Measurements from ENCODE around the gene RNF212.

DNA sequence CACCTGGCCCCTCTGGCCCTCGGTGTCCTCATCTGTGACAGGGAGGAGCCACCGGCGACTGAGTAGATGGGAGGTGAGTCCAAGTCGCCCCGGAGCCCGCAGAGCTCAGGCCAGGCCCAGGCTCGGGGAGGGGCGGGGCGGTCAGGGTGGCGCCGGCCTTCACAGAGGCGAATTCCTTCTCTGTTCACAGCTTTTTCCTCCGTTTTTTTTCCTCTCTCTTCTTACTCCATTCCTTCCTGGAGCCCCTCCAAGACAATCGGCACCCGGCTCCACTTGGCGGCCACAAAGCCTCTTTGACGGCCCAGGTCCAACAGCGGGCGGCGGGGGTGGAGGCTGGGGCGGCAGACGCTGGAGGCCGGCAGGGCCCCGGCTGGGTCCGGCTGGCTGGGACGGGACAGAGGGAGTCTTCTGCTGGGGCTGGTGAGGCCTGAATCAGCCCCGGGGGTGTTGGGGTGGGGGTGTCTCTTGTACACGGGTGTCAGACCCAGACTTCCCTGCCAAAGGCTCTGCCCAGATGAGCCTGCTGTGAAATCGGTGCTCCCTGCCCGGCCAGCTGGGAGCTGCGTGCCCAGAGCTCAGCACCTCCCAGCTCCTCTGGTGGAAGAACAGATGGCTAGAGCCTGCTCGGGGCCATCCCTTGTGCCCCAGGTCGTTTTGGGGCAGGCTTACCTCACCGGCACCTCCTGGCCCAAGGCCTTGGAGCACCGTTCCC, 79.4 kb downstream of the RNF212 start:
- TF ChIP-seq POLR2A (IDR thresholded peaks at IDR 0.05): no peak
- TF ChIP-seq, protein P1, sequence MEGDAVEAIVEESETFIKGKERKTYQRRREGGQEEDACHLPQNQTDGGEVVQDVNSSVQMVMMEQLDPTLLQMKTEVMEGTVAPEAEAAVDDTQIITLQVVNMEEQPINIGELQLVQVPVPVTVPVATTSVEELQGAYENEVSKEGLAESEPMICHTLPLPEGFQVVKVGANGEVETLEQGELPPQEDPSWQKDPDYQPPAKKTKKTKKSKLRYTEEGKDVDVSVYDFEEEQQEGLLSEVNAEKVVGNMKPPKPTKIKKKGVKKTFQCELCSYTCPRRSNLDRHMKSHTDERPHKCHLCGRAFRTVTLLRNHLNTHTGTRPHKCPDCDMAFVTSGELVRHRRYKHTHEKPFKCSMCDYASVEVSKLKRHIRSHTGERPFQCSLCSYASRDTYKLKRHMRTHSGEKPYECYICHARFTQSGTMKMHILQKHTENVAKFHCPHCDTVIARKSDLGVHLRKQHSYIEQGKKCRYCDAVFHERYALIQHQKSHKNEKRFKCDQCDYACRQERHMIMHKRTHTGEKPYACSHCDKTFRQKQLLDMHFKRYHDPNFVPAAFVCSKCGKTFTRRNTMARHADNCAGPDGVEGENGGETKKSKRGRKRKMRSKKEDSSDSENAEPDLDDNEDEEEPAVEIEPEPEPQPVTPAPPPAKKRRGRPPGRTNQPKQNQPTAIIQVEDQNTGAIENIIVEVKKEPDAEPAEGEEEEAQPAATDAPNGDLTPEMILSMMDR (IDR thresholded peaks at IDR 0.05): no peak

All from uterus (tissue), 2 donors.